Measurements from ENCODE around the gene DLGAP4.

DNA sequence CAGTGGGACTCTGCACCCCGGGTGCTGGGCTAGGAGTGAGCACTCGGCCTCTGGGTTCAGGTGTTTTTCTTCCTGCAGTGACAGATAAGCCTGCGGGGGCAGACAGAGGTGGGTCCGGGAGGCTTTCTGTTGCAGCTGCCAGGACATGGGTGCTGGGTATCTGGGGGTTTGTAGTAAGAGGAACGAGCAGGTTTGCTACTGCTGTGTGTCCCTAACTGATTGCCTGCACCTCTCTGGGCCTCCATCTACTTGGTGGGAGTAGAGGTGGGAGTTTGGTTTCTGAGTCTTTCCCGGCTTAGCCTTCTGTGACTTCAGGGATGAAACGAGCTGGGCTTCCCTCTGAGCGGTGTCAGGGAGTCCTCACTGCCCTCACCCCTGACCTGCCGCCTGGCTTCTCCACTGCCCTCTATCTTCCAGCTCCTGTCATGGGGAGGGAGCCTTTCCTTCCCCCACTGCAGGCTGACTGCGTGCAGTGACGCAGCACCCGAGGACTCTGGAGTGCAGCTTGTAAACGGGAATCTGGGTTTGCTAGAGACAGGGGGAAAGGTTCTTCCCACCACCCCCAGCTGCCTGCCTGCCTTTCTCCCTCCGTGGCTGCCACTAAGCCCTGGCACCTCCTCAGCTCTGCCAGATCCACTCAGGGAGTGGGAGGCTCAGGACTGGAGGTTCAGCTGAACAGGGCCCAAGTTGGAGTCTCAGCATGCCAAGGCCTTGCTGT lies 6.7 kb downstream of the DLGAP4 start:
- TF ChIP-seq POLR2A (IDR thresholded peaks at IDR 0.05) = no peak
- no peak for TF ChIP-seq CTCF (IDR thresholded peaks at IDR 0.05)

All from body of pancreas (tissue), 4 donors.